PC-3 (cell line): ENCODE data around the gene OVOL2.

Experiments used
- EZH2phosphoT487 ChIP-seq: fragments of 300-600 bp; sonication (generic); IDR thresholded peaks from 2 replicates; pipeline ENCODE4 v1.6.1; 2018; ENCODE audit warnings: mild to moderate bottlenecking, antibody characterized with exemption, low read length, borderline replicate concordance
- TF ChIP-seq, protein P1 (sequence below): fragments of 300-600 bp; sonication (generic); conservative IDR thresholded peaks from 2 replicates; pipeline ENCODE4 v1.5.1; 2017; ENCODE audit warnings: antibody characterized with exemption, low read depth, mild to moderate bottlenecking, low read length

DNA sequence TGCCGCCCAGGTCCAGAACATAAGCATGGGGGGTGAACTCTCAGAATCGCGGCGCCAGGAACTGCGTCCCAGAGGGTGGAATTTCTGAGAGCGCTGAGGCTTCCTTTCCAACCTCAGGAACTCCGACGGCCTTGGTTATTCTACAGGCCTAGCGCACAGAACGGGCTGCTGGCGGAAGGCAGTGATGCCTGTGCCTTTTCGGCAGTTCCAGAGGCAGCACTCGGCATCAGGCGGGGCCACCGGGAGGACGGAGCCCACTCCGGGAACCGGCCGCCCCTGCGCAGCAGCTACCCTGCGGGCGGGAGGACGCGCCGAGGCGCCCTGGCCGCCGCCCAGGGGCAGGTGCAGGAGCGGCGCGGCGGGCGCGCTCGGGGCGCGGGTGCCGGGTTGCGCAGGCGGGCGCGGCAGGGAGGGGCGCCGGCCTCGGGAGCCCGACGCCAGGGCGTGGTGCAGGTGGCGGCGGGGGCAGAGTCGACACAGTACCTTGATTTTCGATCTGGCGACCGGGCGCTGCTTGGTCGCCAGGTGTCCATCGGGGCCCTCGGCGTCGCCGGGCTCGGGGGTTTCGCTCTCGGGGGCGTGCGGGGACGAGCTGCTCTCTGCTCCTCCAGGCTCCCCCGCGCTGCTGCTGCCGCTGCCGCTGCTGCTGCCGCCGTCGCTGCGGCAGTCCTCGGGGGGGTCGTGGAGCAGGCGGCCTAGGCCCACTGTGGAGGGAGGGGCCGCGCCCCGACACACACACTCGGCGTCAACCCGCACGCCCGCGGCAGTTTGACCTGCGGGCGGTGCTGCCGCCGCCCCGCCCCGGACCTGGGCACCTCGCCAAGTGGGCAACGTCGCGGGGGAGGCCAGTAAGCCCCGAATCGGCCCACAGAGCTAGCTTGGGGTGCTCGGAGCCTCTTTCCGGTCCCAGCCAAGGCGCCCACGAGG is 1.3 kb downstream of the OVOL2 start:
- TF ChIP-seq, protein P1, sequence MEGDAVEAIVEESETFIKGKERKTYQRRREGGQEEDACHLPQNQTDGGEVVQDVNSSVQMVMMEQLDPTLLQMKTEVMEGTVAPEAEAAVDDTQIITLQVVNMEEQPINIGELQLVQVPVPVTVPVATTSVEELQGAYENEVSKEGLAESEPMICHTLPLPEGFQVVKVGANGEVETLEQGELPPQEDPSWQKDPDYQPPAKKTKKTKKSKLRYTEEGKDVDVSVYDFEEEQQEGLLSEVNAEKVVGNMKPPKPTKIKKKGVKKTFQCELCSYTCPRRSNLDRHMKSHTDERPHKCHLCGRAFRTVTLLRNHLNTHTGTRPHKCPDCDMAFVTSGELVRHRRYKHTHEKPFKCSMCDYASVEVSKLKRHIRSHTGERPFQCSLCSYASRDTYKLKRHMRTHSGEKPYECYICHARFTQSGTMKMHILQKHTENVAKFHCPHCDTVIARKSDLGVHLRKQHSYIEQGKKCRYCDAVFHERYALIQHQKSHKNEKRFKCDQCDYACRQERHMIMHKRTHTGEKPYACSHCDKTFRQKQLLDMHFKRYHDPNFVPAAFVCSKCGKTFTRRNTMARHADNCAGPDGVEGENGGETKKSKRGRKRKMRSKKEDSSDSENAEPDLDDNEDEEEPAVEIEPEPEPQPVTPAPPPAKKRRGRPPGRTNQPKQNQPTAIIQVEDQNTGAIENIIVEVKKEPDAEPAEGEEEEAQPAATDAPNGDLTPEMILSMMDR = no peak
- no peak for TF ChIP-seq EZH2phosphoT487
